NK-92 treated with Interleukin-12 subunit alpha and Interleukin-12 subunit beta, amount 100 ng/mL, for 24 hours (cell line): ENCODE measurements around the gene PLD2.
"Not testable (repeated sequence)": the region's sequence is repeated elsewhere in the genome, so short reads cannot be mapped to it uniquely, and the experiment has no call there.

ENCODE experiments used
- DNase-seq: peaks from one replicate; lab custom pipeline; 2025; lab: John Stamatoyannopoulos, UW

The PLD2 gene

GRCh38 chr17:4858068-4858881 is 51.3 kb downstream of the PLD2 start:
- no peak for DNase-seq

DNA sequence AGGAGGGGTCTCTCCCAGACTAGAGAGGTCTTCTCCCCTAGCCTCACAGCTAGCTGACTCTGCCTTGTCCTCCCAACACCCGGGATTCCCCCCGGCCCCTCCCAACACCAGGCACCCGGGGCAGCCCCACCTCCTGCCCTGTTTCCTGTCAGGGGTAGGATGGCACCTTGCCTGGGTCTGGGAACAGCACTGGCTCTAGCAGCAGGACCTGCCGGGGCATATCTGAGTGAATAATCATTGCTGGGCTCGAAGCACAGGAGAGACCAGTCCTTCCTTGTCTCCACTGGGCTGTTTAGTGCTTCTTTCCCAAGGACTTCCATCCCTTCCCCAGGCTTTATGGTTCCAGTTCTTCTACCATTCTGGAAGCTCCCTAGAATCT is 51.9 kb downstream of the PLD2 start:
- no peak for DNase-seq

- DNase-seq: no peak
Measured at GRCh38 chr17:4859816-4860625, 53.1 kb downstream of the PLD2 start.

- no peak for DNase-seq
Measured at GRCh38 chr17:4860651-4861050, 53.7 kb downstream of the PLD2 start.

- no peak for DNase-seq
Measured at GRCh38 chr17:4861052-4861451, 54.1 kb downstream of the PLD2 start.

DNA sequence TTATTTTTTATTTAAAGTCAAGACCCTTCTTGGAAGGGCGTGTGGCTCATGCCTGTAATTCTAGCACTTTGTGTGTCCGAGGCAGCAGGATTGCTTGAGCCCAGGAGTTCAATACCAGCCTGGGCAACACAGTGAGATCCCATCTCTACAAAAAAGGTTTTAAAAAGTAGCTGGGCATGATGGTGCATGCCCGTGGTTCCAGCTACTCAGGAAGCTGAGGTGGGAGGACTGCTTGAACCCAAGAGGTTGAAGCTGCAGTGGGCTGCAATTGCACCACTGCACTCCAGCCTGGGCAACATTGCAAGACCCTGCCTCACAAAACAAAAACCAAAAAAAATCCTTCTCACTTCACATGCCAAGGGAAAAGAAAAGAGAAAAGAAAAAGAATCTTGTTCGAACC is 55.8 kb downstream of the PLD2 start:
- no peak for DNase-seq

DNA sequence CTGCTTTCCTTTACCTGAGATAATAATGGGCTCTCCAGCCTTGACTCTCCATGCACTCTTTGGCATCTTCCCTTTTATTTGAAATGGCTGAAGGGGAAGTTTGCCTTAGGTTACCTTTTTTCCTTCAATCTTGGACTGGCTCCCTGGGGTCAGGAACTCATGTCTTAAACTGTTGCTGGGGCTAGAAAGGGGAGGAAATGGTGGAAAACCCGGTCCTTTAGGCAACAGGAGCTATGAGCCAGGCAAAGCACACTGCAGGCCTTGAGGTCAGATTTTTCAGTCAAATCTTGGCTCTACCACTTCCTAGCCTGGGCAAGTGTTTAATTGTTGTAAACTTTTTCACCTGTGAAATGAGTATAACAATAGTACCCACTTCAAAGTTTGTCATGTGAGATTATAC is 56.4 kb downstream of the PLD2 start:
- DNase-seq: no peak

DNA sequence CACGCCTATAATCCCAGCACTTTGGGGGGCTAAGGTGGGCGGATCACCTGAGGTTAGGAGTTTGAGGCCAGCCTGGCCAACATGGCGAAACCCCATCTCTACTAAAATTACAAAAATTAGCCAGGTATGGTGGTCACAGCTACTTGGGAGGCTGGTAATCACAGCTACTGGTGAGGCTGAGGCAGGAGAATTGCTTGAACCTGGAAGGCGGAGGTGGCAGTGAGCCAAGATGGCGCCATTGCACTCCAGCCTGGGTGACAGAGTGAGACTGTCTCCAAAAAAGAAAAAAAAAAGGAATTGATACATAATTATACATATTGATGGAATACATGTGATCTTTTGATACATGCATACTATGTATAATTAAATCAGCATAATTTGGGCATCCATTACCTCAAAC is 60.6 kb downstream of the PLD2 start:
- not testable (repeated sequence) for DNase-seq

- not testable (repeated sequence) for DNase-seq
Measured at GRCh38 chr17:4869058-4869998, 62.4 kb downstream of the PLD2 start.

DNA sequence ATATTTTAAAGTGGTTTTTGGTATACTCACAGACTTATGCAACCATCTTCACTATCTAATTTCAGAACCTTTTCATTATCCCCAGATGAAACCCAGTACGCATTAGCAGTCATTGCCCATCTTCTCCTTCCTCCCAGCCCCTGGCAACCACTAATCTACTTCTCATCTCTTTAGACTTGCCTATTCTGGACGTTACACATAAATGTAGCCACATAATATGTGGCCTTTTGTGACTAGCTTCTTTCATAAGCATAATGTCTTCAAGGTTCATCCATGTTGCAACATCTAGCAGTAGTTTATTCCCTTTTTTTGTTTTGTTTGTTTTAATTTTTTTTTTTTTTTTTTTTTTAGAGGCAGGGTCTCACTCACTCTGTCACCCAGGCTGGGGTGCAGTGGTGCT is 63.9 kb downstream of the PLD2 start:
- DNase-seq: no peak

DNA sequence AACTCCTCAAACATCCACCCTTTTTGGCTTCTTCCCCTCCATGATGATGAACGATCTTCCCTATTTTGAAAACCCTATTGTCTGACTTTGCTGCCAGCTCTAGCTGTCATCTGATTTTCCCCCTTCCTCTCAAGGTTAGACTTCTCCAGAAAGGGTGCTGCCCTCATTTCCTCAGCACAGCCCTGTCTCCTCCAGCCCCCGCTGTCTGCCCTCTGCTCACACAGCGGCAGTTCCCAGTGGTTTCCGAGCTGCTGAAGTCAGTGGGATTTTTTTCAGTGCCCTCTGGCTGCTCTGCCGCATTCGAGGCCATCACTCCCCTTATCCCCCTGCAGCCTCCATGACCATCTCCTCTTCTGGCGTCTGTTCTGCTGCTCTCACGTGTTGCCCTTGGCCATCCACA is 65.8 kb downstream of the PLD2 start:
- no peak for DNase-seq
